Right atrium auricular region (tissue), 2 donors: ENCODE measurements around the gene ADTRP. TPM values are rescaled to one million over a fixed set of nuclear protein-coding genes. Genes with fewer than 3 reads are reported as not detected.

ENCODE experiments used
- DNase-seq: peaks from one replicate; pipeline ENCODE4 v3.0.0-alpha.2; 2019; ENCODE audit warnings: low spot score
- H3K27ac ChIP-seq, 2 donors: fragments of 200-600 bp; sonication (generic); 1 replicate in 1 of 2; 2 replicates in 1 of 2; pipeline ENCODE4 v1.5.1; 2016 to 2019
- H3K27me3 ChIP-seq, 2 donors: fragments of 200-600 bp; sonication (generic); one replicate each; pipeline versions ENCODE4 v1.5.1 to v1.6.0; 2017 to 2019
- H3K36me3 ChIP-seq: fragments of 200-600 bp; sonication (generic); one replicate; pipeline ENCODE4 v1.5.1; 2016
- H3K4me1 ChIP-seq, 2 donors: fragments of 200-600 bp; sonication (generic); one replicate each; pipeline versions ENCODE4 v1.5.1 to v1.6.0; 2017 to 2019
- H3K4me3 ChIP-seq, 2 donors: fragments of 200-600 bp; sonication (generic); 1 replicate in 1 of 2; 2 replicates in 1 of 2; pipeline ENCODE4 v1.5.1; 2017 to 2019; ENCODE audit warnings: mild to moderate bottlenecking in 1 of 2, moderate library complexity in 1 of 2
- H3K9me3 ChIP-seq, 2 donors: fragments of 200-600 bp; sonication (generic); one replicate each; pipeline ENCODE4 v1.5.1; 2019
- CTCF ChIP-seq, 2 donors: fragments of 200-600 bp; sonication (generic); IDR thresholded peaks; one replicate each; pipeline ENCODE4 v1.5.1; 2019; ENCODE audit warnings: antibody characterized with exemption in 2 of 2
- total RNA-seq, 2 donors: library from RNA; depleted of rRNA; stranded (reverse); fragments of >200 nt; gene quantifications; one replicate each; pipeline ENCODE4 v1.1.0, GENCODE V29; 2016

The ADTRP gene
- total RNA-seq, 2 donors from 2014 or later, result not detected

GRCh38 chr6:11740875-11741274 is 37.7 kb downstream of the ADTRP start:
- TF ChIP-seq CTCF (IDR thresholded peaks at IDR 0.05), result no peak
- peaks cover 0 to 6% of the 10 kb centered on the region in 2 donors for H3K4me1 ChIP-seq
- H3K27me3 ChIP-seq, result no peaks in the 10 kb centered on the region
- H3K27ac ChIP-seq, result no peak overlapping the region
- no peaks in the 10 kb centered on the region for H3K9me3 ChIP-seq
- H3K4me3 ChIP-seq, result no peak overlapping the region
- no peak for DNase-seq
- H3K36me3 ChIP-seq, result no peaks in the 10 kb centered on the region

GRCh38 chr6:11738661-11739375 is 39.8 kb downstream of the ADTRP start:
- no peak overlapping the region for H3K4me3 ChIP-seq
- H3K27me3 ChIP-seq, result no peaks in the 10 kb centered on the region
- H3K9me3 ChIP-seq, result no peaks in the 10 kb centered on the region
- TF ChIP-seq CTCF (IDR thresholded peaks at IDR 0.05), result no peak
- H3K4me1 ChIP-seq, result peaks cover 0 to 6% of the 10 kb centered on the region in 2 donors
- H3K27ac ChIP-seq, result no peak overlapping the region
- DNase-seq, result no peak
- no peaks in the 10 kb centered on the region for H3K36me3 ChIP-seq

GRCh38 chr6:11738234-11738633 is 40.4 kb downstream of the ADTRP start:
- Histone ChIP-seq H3K27me3 (no peaks in the 10 kb centered on the region), H3K9me3 (no peaks in the 10 kb centered on the region), H3K4me3 (no peak overlapping the region), H3K36me3 (no peaks in the 10 kb centered on the region), H3K4me1 (peaks cover 0 to 6% of the 10 kb centered on the region in 2 donors), H3K27ac (no peak overlapping the region)
- no peak for DNase-seq
- TF ChIP-seq CTCF (IDR thresholded peaks at IDR 0.05), result no peak

GRCh38 chr6:11736601-11737000 is 42.0 kb downstream of the ADTRP start:
- H3K27ac ChIP-seq, result no peak overlapping the region
- H3K27me3 ChIP-seq, result no peaks in the 10 kb centered on the region
- no peaks in the 10 kb centered on the region for H3K9me3 ChIP-seq
- TF ChIP-seq CTCF (IDR thresholded peaks at IDR 0.05), result no peak
- H3K4me3 ChIP-seq, result no peak overlapping the region
- no peaks in the 10 kb centered on the region for H3K4me1 ChIP-seq
- DNase-seq, result no peak
- no peaks in the 10 kb centered on the region for H3K36me3 ChIP-seq

- H3K4me3 ChIP-seq, result no peak overlapping the region
- no peak overlapping the region for H3K27ac ChIP-seq
Observed at GRCh38 chr6:11734861-11735613, 43.6 kb downstream of the ADTRP start.

More at GRCh38 chr6:11734861-11735613, 43.6 kb downstream of the ADTRP start:
- H3K9me3 ChIP-seq, result no peaks in the 10 kb centered on the region
- no peaks in the 10 kb centered on the region for H3K4me1 ChIP-seq
- no peak for DNase-seq
- no peaks in the 10 kb centered on the region for H3K36me3 ChIP-seq
- no peaks in the 10 kb centered on the region for H3K27me3 ChIP-seq
- no peak for TF ChIP-seq CTCF (IDR thresholded peaks at IDR 0.05)
